ENCODE results near the gene LEFTY2.
"Not testable (repeated sequence)": the region's sequence is repeated elsewhere in the genome, so short reads cannot be mapped to it uniquely, and the experiment has no call there.

The LEFTY2 gene

GRCh38 chr1:225950905-225951497, 10.0 kb upstream of the LEFTY2 start:
- no peak for DNase-seq

GRCh38 chr1:225949041-225949440, 8.0 kb upstream of the LEFTY2 start:
- DNase-seq, result no peak

GRCh38 chr1:225946803-225947202, 5.8 kb upstream of the LEFTY2 start:
- DNase-seq, result no peak

GRCh38 chr1:225946082-225946620, 5.1 kb upstream of the LEFTY2 start:
- DNase-seq, result no peak

GRCh38 chr1:225945564-225945963, 4.5 kb upstream of the LEFTY2 start:
- DNase-seq, result no peak

- no peak for DNase-seq
These were observed 3.9 kb upstream of the LEFTY2 start for GRCh38 chr1:225944951-225945350.

- DNase-seq, result no peak
These were observed 3.4 kb upstream of the LEFTY2 start for GRCh38 chr1:225944387-225944786.

GRCh38 chr1:225943582-225943981, 2.6 kb upstream of the LEFTY2 start:
- no peak for DNase-seq

GRCh38 chr1:225942574-225942973, 1.6 kb upstream of the LEFTY2 start:
- no peak for DNase-seq

- DNase-seq, result no peak
These were observed 862 bp upstream of the LEFTY2 start for GRCh38 chr1:225941942-225942222.

GRCh38 chr1:225940385-225941151, 452 bp downstream of the LEFTY2 start:
- DNase-seq, result no peak

- DNase-seq, result not testable (repeated sequence)
These were observed 1.1 kb downstream of the LEFTY2 start for GRCh38 chr1:225939939-225940310.

- not testable (repeated sequence) for DNase-seq
These were observed 1.7 kb downstream of the LEFTY2 start for GRCh38 chr1:225939097-225939938.

- no peak for DNase-seq
These were observed 3.7 kb downstream of the LEFTY2 start for GRCh38 chr1:225937048-225937968.

GRCh38 chr1:225936523-225936922, 4.5 kb downstream of the LEFTY2 start:
- no peak for DNase-seq

GRCh38 chr1:225936086-225936485, 4.9 kb downstream of the LEFTY2 start:
- not testable (repeated sequence) for DNase-seq

GRCh38 chr1:225934711-225935110, 6.3 kb downstream of the LEFTY2 start:
- DNase-seq, result no peak

- DNase-seq, result no peak
These were observed 7.9 kb downstream of the LEFTY2 start for GRCh38 chr1:225933072-225933471.

- DNase-seq, result no peak
These were observed 9.5 kb downstream of the LEFTY2 start for GRCh38 chr1:225931270-225932136.

GRCh38 chr1:225930566-225930965, 10.5 kb downstream of the LEFTY2 start:
- DNase-seq, result no peak

- DNase-seq, result not testable (repeated sequence)
These were observed 11.6 kb downstream of the LEFTY2 start for GRCh38 chr1:225929462-225929861.

All from NCI-H1105 (cell line).